Measurements from ENCODE around the gene ABAT.

GRCh38 chr16:8628981-8629725, 45.3 kb upstream of the ABAT start:
- TF ChIP-seq, protein P1, sequence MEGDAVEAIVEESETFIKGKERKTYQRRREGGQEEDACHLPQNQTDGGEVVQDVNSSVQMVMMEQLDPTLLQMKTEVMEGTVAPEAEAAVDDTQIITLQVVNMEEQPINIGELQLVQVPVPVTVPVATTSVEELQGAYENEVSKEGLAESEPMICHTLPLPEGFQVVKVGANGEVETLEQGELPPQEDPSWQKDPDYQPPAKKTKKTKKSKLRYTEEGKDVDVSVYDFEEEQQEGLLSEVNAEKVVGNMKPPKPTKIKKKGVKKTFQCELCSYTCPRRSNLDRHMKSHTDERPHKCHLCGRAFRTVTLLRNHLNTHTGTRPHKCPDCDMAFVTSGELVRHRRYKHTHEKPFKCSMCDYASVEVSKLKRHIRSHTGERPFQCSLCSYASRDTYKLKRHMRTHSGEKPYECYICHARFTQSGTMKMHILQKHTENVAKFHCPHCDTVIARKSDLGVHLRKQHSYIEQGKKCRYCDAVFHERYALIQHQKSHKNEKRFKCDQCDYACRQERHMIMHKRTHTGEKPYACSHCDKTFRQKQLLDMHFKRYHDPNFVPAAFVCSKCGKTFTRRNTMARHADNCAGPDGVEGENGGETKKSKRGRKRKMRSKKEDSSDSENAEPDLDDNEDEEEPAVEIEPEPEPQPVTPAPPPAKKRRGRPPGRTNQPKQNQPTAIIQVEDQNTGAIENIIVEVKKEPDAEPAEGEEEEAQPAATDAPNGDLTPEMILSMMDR (IDR thresholded peaks at IDR 0.05 in 2 of 3, conservative IDR thresholded peaks at IDR 0.05 in 1 of 3; ENCODE audit: control insufficient read depth in 2 of 3, extremely low read depth in 1 of 3, insufficient read depth in 1 of 3, low read depth in 3 of 3, low read length in 3 of 3) = no peak
- TF ChIP-seq TAF1 (IDR thresholded peaks at IDR 0.05; ENCODE audit: borderline replicate concordance, low read depth, low read length) (no peak), FOXM1 (IDR thresholded peaks at IDR 0.05; ENCODE audit: low read depth, low read length) (no peak), NRF1 (conservative IDR thresholded peaks at IDR 0.05; ENCODE audit: low read depth, low read length) (no peak), SP1 (IDR thresholded peaks at IDR 0.05; ENCODE audit: low read depth, low read length) (no peak), POLR2AphosphoS5 (IDR thresholded peaks at IDR 0.05; ENCODE audit: low read length) (no peak), SMC3 (IDR thresholded peaks at IDR 0.05; ENCODE audit: borderline replicate concordance, low read length) (no peak), KAT2A (conservative IDR thresholded peaks at IDR 0.05; ENCODE audit: control insufficient read depth, low read depth, low read length) (no peak), ZNF274 (IDR thresholded peaks at IDR 0.05; ENCODE audit: insufficient read depth, insufficient read length) (no peak), HCFC1 (IDR thresholded peaks at IDR 0.05; ENCODE audit: low read length) (no peak), MYC (IDR thresholded peaks at IDR 0.05; ENCODE audit: insufficient read depth, insufficient read length, insufficient replicate concordance, low read length, severe bottlenecking) (no peak)
- TF ChIP-seq, protein P2, sequence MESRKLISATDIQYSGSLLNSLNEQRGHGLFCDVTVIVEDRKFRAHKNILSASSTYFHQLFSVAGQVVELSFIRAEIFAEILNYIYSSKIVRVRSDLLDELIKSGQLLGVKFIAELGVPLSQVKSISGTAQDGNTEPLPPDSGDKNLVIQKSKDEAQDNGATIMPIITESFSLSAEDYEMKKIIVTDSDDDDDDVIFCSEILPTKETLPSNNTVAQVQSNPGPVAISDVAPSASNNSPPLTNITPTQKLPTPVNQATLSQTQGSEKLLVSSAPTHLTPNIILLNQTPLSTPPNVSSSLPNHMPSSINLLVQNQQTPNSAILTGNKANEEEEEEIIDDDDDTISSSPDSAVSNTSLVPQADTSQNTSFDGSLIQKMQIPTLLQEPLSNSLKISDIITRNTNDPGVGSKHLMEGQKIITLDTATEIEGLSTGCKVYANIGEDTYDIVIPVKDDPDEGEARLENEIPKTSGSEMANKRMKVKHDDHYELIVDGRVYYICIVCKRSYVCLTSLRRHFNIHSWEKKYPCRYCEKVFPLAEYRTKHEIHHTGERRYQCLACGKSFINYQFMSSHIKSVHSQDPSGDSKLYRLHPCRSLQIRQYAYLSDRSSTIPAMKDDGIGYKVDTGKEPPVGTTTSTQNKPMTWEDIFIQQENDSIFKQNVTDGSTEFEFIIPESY (IDR thresholded peaks at IDR 0.05) = no peak
- TF ChIP-seq, protein P3, sequence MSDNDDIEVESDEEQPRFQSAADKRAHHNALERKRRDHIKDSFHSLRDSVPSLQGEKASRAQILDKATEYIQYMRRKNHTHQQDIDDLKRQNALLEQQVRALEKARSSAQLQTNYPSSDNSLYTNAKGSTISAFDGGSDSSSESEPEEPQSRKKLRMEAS (IDR thresholded peaks at IDR 0.05; ENCODE audit: low read depth, low read length) = no peak

Data from GM12878 (cell line).